Measurements from ENCODE around the gene TRH. TPM values are rescaled to one million over a fixed set of nuclear protein-coding genes. Genes with fewer than 3 reads are reported as not detected.
A peak's percentile ranks its signal among the peaks of the same experiment; 100 is the strongest.

Gene TRH
- total RNA-seq, 1 experiment from 2014 or later, result not detected

DNA sequence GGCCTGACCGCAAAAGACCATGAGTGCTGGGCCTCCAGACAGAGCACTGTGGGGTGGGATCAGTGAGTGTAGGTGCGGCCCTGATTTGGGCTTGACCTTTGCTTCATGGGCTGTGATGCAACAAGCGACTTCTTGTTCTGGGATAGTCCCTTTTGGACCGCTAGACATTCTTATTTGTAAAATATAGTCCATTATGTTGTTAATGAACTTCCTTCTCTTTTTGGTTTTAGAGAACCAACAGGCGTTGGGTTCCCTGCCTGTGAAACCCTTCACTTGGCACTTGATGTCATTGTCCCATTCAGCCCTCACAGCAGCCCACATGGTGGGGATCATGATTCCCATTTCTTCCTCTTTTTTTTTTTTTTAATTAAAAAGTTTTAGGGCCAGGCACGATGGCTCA is 15.8 kb upstream of the TRH start:
- in situ Hi-C loops (cut with HindIII; ENCODE audit: low sequenced_read_pairs), result no loop called here
- DNase-seq (ENCODE audit: low spot score), result no peak

DNA sequence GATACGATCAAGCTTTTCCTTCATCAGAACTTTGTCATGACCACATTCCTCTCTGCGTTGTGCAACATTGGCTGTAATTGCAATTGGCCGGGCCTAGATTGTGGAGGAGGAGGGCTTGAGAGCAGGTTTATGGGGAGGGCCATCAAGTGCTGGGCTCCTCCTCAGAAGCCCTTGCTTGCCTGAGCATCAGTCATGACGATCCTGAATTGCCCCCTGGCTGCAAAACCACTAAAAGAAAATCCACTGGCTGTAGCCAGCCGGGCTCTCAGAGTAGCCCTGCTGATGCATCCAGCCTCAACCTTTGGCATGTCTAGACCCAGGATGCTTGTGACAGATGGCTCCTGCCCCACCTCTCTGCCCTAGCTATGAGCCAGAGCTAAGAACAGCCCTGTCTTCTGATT is 13.4 kb upstream of the TRH start:
- in situ Hi-C loops (cut with HindIII; ENCODE audit: low sequenced_read_pairs), result no loop called here
- peak; percentile 91 for DNase-seq (ENCODE audit: low spot score)

DNA sequence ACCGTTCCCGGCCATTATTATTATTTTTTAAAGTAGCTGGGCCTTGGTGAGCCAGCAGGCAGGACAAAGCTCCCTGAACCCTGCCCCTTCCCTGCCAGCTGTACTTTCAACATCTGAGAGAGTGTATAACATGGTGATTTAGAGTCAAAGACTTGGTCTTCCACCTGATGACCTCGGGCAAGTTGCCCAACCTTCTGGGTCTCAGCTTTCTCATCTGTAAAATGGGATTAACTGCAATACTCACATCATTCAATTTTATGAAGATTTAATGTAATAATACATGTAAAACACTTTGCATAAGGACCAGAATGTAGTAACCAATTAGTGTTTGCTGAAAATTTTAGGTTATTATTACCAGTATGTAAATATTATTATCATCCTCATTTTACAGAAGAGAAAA is 11.9 kb upstream of the TRH start:
- in situ Hi-C loops (cut with HindIII; ENCODE audit: low sequenced_read_pairs), result no loop called here
- no peak for DNase-seq (ENCODE audit: low spot score)

DNA sequence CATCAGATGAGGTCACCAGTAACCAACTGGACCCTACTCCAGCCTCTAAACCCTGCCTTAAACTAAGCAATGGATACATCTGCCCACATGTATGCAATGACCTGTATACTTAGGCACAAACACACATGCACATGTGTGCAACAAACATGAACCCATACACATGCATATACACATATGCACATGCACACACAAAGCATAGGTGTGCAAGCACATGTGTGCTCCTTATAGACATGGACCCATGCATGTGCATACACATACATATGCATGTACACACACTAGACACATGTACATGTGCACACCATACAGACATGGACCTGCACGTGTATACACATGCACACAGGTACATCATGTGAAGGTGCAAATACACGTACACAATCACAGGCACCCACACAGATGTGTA is 8.6 kb upstream of the TRH start:
- DNase-seq (ENCODE audit: low spot score), result no peak
- in situ Hi-C loops (cut with HindIII; ENCODE audit: low sequenced_read_pairs), result no loop called here

DNA sequence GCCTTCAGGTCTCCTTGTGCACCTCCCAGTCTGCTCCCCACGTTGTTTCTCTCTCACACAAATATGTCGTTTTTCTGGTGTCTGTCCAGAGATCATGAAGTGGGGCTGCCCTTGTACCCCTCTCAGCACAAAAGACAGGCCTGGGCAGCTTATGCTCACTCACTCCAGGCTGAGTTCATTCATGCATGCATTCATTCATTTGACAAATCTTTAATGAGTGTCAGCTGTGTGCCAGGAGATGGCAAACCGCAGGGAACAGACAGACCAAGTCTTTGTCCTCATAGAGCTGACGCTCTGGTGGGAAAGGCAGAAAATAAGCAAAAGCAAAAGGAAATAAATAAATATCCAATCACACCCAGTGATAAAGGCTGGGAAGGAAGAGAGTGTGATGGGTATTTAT is 7.6 kb upstream of the TRH start:
- in situ Hi-C loops (cut with HindIII; ENCODE audit: low sequenced_read_pairs), result no loop called here
- peak; percentile 75 for DNase-seq (ENCODE audit: low spot score)

DNA sequence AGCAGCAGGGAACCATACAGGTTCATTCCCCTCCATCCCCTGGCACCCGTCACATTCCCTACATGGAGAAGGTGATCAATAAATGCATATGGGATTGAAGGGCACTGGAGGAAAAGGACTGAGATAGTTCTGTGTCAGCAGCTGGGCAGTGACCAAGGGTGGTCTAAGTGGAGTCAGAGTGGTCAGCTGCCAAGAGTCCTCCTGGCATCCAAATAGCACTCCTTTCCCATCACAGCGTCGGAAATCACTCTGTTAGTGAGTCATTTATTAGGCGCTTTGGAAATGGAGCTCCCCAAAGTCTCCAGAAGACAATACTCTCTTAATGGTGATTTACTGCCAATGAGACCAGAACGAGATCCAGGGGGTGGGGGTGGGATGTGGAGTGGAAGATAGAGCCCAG is 6.8 kb upstream of the TRH start:
- in situ Hi-C loops (cut with HindIII; ENCODE audit: low sequenced_read_pairs), result no loop called here
- DNase-seq (ENCODE audit: low spot score), result no peak

DNA sequence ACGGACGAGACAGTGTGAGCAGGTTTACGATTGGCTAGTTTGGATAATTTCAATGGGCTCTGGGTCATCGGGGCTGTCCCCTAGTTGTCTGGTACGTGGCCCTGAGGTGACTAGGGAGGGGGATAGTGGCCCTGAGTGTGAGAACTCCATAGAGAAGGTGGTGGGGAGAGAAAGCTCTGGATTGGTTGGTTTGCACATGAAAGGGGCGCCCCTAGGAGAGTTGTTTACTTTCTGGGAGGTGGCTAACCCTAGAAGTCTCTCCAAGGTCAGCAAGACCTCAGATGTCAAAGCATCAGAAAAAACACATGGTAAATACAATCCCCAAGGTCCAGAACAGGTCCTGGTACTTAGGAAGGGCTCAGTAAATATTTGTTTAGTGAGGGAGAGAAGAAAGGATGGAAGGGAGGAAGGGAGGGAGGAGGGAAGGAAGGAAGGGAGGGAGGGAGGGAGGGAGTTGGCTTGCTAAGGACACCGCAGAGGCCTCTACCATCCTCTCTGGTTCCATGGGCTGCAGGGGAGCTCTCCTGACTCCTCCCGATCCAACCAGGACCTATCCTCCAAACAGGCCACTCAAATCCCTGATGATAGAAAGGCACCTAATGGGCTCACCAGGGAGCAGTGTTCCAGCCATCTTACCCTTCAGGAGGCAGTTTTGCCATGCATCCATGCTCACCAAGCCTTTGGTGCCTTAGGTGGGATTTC is 3.0 kb upstream of the TRH start:
- in situ Hi-C loops (cut with HindIII; ENCODE audit: low sequenced_read_pairs), result no loop called here
- no peak for DNase-seq (ENCODE audit: low spot score)

DNA sequence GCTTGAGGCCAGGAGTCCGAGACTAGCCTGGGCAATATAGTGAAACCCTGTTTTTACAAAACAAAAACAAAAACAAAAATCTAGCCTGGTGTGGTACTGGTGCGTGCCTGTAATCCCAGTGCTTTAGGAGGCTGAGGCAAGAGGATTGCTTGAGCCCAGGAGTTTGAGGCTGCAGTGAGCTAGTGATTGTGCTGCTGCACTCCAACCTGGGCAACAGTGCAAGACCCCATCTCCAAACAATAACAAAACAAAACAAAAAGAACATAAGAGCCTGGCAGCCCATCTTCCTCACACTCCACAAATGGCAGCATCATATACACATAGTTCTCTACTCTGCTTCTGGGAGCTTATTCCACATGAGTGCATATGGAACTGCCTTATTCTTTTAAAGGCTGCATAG is 2.2 kb upstream of the TRH start:
- DNase-seq (ENCODE audit: low spot score), result no peak
- in situ Hi-C loops (cut with HindIII; ENCODE audit: low sequenced_read_pairs), result no loop called here

DNA sequence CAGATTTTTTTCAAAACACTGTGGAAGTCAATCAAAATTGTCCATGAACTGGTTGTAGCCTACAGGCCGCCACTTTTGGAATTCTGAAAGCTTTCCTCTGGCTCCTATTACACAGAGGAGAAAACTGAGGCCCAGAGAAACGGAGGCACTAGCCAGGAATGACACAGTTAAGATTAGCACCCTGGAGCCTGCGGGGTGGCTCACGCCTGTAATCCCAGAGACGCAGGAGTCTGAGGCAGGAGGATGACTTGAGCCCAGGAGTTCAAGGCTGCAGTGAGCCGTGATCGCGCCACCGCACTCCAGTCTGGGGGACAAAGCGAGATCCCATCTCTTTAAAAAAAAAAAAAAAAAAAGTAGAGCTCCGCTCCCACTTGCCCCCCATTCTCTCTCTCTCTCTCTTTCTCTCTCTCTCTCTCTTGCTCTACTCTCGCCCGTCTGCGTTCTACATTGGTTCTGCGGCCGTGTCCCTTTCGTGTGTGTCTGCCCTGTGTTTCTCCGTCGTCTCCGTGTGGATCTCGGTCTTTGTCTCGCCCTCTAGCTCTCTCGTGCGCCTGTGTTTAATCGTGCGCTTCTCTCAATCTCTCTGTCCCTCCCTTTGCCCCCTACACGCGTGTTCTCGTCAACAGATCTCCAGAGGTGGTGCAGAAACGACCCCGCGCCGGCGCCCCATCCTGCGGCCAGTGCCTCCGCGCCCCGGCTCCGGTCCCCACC is 512 bp upstream of the TRH start:
- in situ Hi-C loops (cut with HindIII; ENCODE audit: low sequenced_read_pairs), result no loop called here
- no peak for DNase-seq (ENCODE audit: low spot score)

DNA sequence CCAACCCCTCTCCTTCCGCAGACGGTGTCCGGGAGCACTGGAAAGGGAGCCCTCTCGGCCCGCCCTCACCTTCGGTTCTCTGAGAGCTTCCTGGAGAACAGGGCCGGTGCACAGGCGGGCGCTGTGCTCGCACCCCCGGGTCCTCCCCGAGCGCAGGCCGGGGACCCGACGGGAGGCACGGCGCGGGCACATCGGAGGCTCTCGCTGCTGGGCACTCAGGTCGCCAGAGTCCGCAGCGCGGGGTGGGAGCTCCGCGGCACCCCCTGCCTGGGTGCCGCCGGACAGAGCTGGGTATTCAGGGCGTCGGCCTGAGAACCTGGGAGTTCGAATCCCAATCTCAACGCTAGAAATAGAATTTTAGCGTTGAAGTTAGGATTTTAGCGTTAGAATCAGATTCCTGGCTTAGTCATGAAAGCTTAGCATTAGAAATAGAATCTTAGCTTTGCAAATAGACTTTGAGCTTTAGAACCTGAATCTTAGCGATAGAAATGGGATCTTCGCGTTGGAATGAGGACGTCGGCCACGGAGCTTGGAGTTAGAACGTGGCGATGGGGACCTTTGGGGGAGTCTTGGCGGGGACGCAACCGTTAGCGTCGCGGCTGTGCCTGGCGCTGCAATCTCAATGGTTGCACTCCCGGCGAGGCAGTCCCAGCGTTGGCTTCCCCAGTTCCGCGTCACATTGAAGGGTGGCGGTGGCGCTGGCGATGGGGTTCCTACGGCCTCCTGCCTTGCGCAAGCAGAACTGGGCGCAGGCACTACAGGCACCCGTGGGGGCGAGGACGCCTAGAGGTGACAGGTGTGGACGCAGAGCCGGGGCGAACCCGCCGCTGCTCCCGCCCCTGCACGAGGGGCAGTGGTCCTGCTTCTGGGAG is 549 bp downstream of the TRH start:
- no peak for DNase-seq (ENCODE audit: low spot score)
- in situ Hi-C loops (cut with HindIII; ENCODE audit: low sequenced_read_pairs), result no loop called here

DNA sequence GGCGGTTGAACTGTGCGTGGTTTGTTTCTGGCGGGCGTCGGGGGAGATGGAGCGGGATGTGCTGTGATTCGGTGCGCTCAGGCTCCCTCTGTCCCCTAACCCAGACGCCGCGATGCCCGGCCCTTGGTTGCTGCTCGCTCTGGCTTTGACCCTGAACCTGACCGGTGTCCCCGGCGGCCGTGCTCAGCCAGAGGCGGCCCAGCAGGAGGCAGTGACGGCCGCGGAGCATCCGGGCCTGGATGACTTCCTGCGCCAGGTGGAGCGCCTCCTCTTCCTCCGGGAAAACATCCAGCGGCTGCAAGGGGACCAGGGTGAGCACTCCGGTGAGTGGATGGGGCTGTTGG is 1.2 kb downstream of the TRH start:
- no peak for DNase-seq (ENCODE audit: low spot score)
- in situ Hi-C loops (cut with HindIII; ENCODE audit: low sequenced_read_pairs), result no loop called here

DNA sequence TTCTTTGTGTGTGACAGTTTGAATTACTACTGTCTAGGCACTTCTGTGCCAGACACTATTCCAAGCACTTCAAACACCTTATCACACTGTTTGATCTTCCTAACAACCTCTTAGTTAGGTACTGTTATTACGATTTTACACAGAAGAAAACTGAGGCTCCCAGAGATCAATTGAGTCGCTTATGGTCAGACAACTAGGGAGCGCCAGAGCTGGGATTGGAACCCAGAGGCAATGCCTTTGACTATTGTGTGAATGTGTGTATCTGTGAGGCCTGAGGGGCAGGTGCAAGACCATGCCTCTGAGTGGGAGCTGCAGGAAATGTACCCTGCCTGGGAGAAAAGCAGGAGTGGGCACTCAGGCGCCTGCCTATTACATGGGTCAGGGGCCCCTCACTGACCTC is 1.8 kb downstream of the TRH start:
- in situ Hi-C loops (cut with HindIII; ENCODE audit: low sequenced_read_pairs), result no loop called here
- DNase-seq (ENCODE audit: low spot score), result no peak

DNA sequence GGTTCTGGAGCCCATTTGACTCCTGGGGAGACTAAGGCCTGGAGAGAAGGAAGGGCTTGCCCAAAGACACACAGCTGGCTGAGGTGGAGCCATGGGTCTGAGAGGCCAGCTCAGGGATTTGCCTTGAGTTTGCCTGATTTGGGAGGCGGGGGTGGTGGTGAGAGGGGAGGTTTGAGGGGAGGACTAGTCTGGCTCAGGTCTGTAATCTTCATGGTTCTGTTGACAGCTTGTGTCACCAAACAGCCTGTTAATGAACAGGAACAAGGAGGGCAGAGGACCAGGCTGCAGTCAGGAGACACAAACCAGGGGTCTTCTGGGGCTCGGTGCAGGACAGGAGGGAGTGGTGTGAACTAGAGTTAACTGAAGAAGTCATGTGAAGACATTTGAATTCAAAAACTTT is 3.6 kb downstream of the TRH start:
- DNase-seq (ENCODE audit: low spot score), result no peak
- in situ Hi-C loops (cut with HindIII; ENCODE audit: low sequenced_read_pairs), result no loop called here

DNA sequence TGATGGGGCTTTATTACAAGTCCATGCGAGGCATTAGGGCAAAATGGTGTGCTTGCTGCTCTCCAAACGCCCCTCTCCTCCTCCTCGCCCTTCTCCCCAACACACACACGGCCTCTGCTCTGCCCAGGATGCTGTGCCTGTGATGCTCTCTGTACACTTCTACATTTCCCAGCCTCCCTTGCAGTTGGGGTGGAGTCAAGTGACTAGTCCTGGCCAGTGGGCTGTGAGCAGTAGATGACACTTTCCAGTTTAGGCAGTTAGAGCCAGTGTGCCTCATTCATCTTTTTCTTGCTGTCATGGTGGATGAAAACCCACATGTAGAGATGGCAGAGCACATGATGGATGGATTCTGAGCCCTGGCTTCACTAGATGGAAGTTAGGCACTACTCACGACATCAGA is 5.4 kb downstream of the TRH start:
- in situ Hi-C loops (cut with HindIII; ENCODE audit: low sequenced_read_pairs), result no loop called here

DNA sequence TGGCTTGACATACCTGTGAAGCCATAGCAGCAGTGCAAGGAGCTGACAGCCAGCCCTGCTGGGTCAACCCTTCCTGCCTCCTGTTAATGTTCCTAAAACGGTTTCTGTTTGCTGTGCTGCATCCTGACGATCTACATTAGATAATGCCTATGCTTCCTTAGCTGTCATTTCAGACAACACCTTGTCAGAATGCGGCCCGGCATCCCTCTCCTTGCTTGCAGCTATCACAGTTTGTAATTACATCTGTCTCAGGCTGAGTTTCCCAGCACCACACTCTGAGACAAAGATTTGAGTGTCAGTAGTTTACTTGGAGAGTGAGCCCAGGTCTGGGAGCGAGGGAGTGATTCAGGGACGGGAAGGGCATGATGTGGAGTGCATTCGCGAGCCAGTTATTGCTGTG is 9.0 kb downstream of the TRH start:
- in situ Hi-C loops (cut with HindIII; ENCODE audit: low sequenced_read_pairs), result no loop called here
- DNase-seq (ENCODE audit: low spot score), result no peak

More for the DNA sequence above, 5.4 kb downstream of the TRH start:
- no peak for DNase-seq (ENCODE audit: low spot score)

DNA sequence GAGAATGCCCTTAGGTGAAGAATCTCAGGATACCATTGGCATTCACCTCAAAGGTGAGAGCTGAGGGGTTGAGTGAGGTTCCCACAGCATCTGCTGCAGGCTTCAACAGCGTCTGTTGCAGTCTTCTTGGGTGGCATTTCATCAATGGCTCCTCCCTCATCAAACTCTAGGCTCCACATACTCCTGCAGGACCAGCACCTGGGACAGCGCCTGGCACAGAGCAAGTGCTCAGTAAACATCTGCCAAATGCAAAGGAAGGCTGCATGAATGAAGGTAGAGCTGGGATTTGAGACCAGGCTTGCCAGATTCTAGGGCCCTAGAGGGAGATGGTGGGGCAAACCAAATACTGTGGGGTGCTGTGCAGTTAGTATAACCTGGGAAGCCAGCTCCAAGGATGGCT is 9.6 kb downstream of the TRH start:
- in situ Hi-C loops (cut with HindIII; ENCODE audit: low sequenced_read_pairs), result no loop called here
- no peak for DNase-seq (ENCODE audit: low spot score)

DNA sequence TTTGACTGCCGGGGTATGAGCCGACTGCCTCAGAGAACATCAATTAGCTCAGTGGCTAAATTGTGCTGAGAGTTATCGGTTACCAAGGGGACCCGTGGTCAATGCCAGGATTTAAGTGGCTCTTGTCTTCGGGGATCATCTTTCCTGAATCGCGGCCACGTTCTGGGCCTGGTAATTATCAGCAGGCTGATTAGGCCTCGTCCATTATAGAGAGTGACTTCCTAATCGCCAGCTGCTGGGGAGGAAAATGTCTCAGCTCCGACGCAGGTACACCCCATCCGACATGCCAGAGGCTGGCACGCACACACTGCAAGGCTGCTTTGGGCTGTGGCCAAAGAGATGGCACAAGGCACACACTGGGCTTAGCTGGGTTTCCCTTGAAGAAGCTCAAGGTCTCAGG is 10.6 kb downstream of the TRH start:
- in situ Hi-C loops (cut with HindIII; ENCODE audit: low sequenced_read_pairs), result no loop called here

DNA sequence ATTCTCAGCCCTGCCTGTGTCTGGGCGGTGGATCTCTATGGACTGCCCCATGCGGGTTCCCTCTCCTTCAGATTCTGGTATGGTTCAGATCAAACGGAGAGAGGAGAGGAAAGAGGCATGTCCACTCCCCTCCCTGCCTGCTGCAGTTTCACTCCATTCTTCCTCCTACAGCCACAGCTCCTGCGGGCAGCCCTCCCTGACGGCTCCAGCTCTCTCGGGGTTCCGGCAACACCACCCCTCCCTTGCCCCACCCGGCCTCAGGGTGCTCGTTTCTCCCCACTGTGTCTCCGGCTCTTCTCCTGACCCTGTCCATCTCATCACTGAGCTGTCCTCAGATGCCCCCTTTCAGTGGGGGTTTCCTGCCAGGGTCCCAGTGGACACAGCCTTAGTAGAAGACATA is 13.9 kb downstream of the TRH start:
- DNase-seq (ENCODE audit: low spot score), result no peak
- in situ Hi-C loops (cut with HindIII; ENCODE audit: low sequenced_read_pairs), result no loop called here

More for the DNA sequence above, 10.6 kb downstream of the TRH start:
- no peak for DNase-seq (ENCODE audit: low spot score)

DNA sequence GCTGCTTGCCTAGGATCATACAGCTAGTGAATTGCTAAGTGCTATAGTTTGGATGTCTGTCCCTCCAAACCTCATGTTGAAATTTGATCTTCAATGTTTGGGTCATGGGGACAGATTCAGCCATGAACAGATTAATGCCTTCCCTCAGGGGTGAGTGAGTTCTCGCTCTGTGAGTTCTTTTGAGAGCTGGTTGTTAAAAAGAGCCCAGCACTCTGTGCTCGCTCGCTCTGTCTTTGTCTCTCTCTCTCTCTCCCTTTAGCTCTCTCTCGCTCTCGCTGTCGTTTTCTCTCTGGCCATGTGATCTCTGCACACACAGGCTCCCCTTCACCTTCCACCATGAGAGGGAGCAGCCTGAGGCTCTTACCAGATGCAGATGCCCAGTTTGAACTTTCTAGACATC is 14.9 kb downstream of the TRH start:
- in situ Hi-C loops (cut with HindIII; ENCODE audit: low sequenced_read_pairs), result no loop called here
- DNase-seq (ENCODE audit: low spot score), result no peak

DNA sequence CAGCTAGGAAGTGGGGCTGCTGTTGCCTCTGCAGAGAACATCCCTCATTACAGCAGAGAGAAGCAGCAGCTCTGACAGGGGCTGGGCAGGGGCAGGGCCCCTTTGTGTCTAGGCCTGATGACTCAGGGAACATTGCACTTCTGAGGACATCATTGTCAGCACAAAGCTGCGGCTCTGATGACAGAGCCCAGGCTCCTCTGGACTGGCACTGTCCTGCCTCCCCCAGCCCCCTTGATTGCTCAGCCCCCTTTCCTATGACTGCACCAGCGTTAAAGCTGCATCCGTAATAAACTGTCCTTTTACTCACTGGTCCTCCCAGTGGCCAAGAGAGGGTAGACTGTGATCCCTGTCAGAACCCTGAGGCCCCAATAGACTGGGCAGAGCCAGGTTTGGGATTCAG is 18.3 kb downstream of the TRH start:
- no peak for DNase-seq (ENCODE audit: low spot score)
- in situ Hi-C loops (cut with HindIII; ENCODE audit: low sequenced_read_pairs), result no loop called here

Data from G401 (cell line).